Fibroblast of skin of left biceps (primary cell): ENCODE measurements around the gene NIM1K.
"Not testable (repeated sequence)": the region's sequence is repeated elsewhere in the genome, so short reads cannot be mapped to it uniquely, and the experiment has no call there.

ENCODE experiments used
- DNase-seq, 2 experiments: peaks; one replicate each; pipeline ENCODE4 v3.0.0-alpha.2; 2013; ENCODE audit warnings: low read depth in 2 of 2

The NIM1K gene

GRCh38 chr5:43313035-43313853 is 121.2 kb downstream of the NIM1K start, which contains the start of gene HMGCS1:
Gene HMGCS1 (minus strand): TSS chr5:43313412. CDS start chr5:43298965, 14,447 bp downstream.
- peak; percentile 98 to 99 for DNase-seq

DNA sequence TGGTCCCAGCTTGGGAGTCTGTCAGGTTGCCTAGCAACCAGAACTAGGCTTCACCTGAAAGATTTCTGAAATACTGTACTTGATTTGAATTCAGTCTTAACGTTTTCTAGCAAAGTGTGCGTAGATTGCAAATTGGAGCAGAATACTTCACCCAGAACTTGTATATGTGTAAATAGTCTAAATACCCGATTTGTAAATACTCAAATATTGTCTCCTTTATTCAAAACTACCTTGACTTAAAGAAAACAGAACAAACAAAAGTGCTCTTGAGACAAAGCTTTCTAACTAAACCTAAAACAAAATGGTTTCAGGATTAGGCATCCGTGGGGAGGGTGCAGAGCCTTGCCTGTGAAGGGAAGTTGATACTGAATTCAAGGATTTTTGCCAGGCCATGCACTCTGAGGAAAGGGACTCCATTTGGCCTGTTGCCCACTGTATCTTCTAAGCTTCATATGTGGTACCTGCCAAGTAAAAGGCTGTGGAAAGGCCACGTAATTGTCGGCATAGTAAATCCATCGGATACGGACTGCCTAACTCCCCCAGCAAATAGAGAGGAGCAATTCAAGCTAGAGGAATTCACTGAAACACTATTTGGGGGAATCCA is 121.9 kb downstream of the NIM1K start:
- no peak for DNase-seq

GRCh38 chr5:43314724-43315123 is 122.7 kb downstream of the NIM1K start:
- DNase-seq, result no peak

- DNase-seq, result no peak
Observed at GRCh38 chr5:43315263-43315662, 123.2 kb downstream of the NIM1K start.

- DNase-seq, result no peak
Observed at GRCh38 chr5:43315682-43316081, 123.7 kb downstream of the NIM1K start.

DNA sequence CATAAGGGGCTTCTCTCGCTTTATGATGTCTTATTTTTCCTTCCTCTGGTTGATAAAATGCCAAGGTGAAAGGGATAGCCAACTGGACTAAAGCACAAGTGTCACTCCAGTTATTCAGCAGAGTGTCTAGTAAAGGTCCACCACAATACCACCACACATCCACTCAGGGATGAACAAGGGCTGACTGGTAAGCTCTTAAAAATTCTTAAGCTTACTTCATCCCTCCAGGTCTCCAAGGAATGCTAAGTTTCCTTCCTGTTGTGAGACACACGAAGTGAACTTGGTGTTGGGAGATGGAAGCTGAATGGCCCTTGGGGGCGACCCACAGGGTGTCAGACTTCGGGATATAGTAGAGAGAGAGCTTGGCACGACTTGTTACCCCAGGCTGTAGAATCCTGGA is 124.4 kb downstream of the NIM1K start:
- no peak for DNase-seq

- DNase-seq, result no peak
Observed at GRCh38 chr5:43320846-43321245, 128.8 kb downstream of the NIM1K start.

- DNase-seq, result not testable (repeated sequence)
Observed at GRCh38 chr5:43323488-43323887, 131.5 kb downstream of the NIM1K start.

- not testable (repeated sequence) for DNase-seq
Observed at GRCh38 chr5:43325624-43326023, 133.6 kb downstream of the NIM1K start.
